WERI-Rb-1 (cell line): Measurements from ENCODE around the gene PSTK.

ENCODE experiments used
- DNase-seq: peaks from one replicate; pipeline ENCODE4 v3.0.0-alpha.2; 2020
- H3K27ac ChIP-seq: fragments of 250-450 bp; sonication (Bioruptor Pico); 2 replicates; pipeline ENCODE4 v1.5.1; 2020; ENCODE audit warnings: mild to moderate bottlenecking, moderate library complexity
- H3K27me3 ChIP-seq: fragments of 250-450 bp; sonication (Bioruptor Pico); 2 replicates; pipeline ENCODE4 v1.5.1; 2021; ENCODE audit warnings: mild to moderate bottlenecking, low read depth, moderate library complexity; ENCODE audit not compliant: insufficient read depth, severe bottlenecking
- H3K36me3 ChIP-seq: fragments of 250-450 bp; sonication (Bioruptor Pico); 2 replicates; pipeline ENCODE4 v1.5.1; 2020; ENCODE audit warnings: mild to moderate bottlenecking, moderate library complexity
- H3K4me3 ChIP-seq: 2 replicates; pipeline ENCODE4 v1.5.1; 2011; ENCODE audit warnings: low read depth, mild to moderate bottlenecking, control low read depth, low read length
- H3K9me3 ChIP-seq: fragments of 250-450 bp; sonication (Bioruptor Pico); 2 replicates; pipeline ENCODE4 v1.5.1; 2021; ENCODE audit warnings: mild to moderate bottlenecking, moderate library complexity; ENCODE audit not compliant: severe bottlenecking
- CTCF ChIP-seq: IDR thresholded peaks from 2 replicates; pipeline ENCODE4 v1.5.1; 2011; ENCODE audit warnings: low read depth, mild to moderate bottlenecking, control low read depth, inconsistent platforms, low read length

Gene PSTK

GRCh38 chr10:123019264-123019663, 39.1 kb downstream of the PSTK start:
- TF ChIP-seq CTCF, result no peak

GRCh38 chr10:123019941-123020703, 39.9 kb downstream of the PSTK start:
- no peak overlapping the region for H3K27ac ChIP-seq
- H3K9me3 ChIP-seq, result no peaks in the 10 kb centered on the region
- no peak for DNase-seq
- no peaks in the 10 kb centered on the region for H3K36me3 ChIP-seq
- TF ChIP-seq CTCF, result no peak
- H3K4me3 ChIP-seq, result no peak overlapping the region
- no peaks in the 10 kb centered on the region for H3K27me3 ChIP-seq

More at GRCh38 chr10:123019264-123019663, 39.1 kb downstream of the PSTK start:
- Histone ChIP-seq H3K4me3 (no peak overlapping the region), H3K27me3 (no peaks in the 10 kb centered on the region), H3K27ac (no peak overlapping the region), H3K36me3 (no peaks in the 10 kb centered on the region), H3K9me3 (no peaks in the 10 kb centered on the region)
- no peak for DNase-seq

GRCh38 chr10:123021517-123021916, 41.3 kb downstream of the PSTK start:
- no peaks in the 10 kb centered on the region for H3K27me3 ChIP-seq
- TF ChIP-seq CTCF, result peak; percentile 37; the same call in 1 of the 2 replicates
- no peaks in the 10 kb centered on the region for H3K36me3 ChIP-seq
- no peaks in the 10 kb centered on the region for H3K9me3 ChIP-seq
- no peak overlapping the region for H3K4me3 ChIP-seq
- H3K27ac ChIP-seq, result no peak overlapping the region
- DNase-seq, result peak; percentile 8

- Histone ChIP-seq H3K27ac (no peak overlapping the region), H3K4me3 (no peak overlapping the region), H3K9me3 (no peaks in the 10 kb centered on the region), H3K36me3 (no peaks in the 10 kb centered on the region), H3K27me3 (no peaks in the 10 kb centered on the region)
- no peak for TF ChIP-seq CTCF
- no peak for DNase-seq
These were observed 44.3 kb downstream of the PSTK start for GRCh38 chr10:123024540-123024939.

DNA sequence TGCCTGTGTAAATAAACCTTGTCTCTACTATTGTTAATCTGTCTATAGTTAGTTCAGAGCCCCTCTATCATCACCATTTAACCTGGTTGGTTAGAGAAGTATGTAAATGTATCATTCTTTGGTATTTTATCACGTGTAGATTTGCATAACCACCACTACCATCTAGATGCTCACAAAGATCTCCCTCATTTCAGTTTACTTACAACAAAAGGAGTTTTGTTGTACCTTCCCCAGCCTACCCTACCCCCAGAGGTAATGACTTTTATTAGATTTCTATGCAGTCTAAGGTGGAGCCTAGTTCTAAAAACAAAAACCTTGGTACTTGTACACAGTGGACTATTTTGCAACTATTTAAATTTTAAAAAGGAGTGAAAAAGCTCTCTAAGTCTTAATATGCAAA, 46.1 kb downstream of the PSTK start:
- Histone ChIP-seq H3K27ac (no peak overlapping the region), H3K9me3 (no peaks in the 10 kb centered on the region), H3K36me3 (no peaks in the 10 kb centered on the region), H3K4me3 (no peak overlapping the region), H3K27me3 (no peaks in the 10 kb centered on the region)
- no peak for DNase-seq
- TF ChIP-seq CTCF, result no peak

DNA sequence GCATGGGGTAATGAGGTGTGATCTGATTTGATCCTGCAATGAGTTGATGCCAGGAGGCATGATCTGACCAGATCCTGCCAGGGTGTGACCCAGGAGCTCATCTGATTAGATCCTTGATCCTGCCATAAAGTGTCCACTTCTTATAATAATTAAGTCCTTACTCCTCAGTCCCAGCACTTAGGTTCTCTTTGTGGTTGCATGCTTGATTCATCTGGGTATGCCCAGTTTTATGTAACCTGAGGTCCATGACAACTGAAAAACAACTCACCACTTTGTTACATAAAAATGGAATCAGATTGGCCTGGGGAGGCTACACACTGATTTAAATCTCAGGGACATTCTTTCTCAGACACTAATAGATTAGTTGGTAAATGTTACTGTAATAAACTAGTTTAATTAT, 47.7 kb downstream of the PSTK start:
- Histone ChIP-seq H3K36me3 (no peaks in the 10 kb centered on the region), H3K27ac (no peak overlapping the region), H3K4me3 (no peak overlapping the region), H3K27me3 (no peaks in the 10 kb centered on the region), H3K9me3 (no peaks in the 10 kb centered on the region)
- peak; percentile 11 for DNase-seq
- TF ChIP-seq CTCF, result no peak
